Pancreas (tissue), 10 donors: ENCODE measurements around the gene LEP. TPM values are rescaled to one million over a fixed set of nuclear protein-coding genes. Genes with fewer than 3 reads are reported as not detected.

Experiments
- ATAC-seq, 4 donors: fragments of 200-7000 bp; cut with Tn5 transposase; one replicate each; pipeline versions ENCODE4 v1.8.0 to v1.9.1; 2020; ENCODE audit warnings: mild to moderate bottlenecking in 4 of 4, moderate library complexity in 4 of 4
- DNase-seq, 6 donors: peaks; one replicate each; pipeline ENCODE4 v3.0.0-alpha.2; 2020
- FAIRE-seq: peaks from 2 replicates; lab custom pipeline; 2012; peaks lifted over from hg19 to GRCh38; lab: Jason Lieb, UNC
- H3K27ac ChIP-seq, 4 donors: fragments of 200-600 bp; sonication (generic); 1 replicate in 3 of 4; 2 replicates in 1 of 4; pipeline versions ENCODE4 v1.5.0 to v1.8.0; 2020
- H3K27me3 ChIP-seq, 4 donors: fragments of 200-600 bp; one replicate each; pipeline ENCODE4 v1.8.0; 2021
- H3K36me3 ChIP-seq, 3 donors: fragments of 200-600 bp; sonication (generic) in 1 of 3; one replicate each; pipeline versions ENCODE4 v1.5.0 to v1.8.0; 2020 to 2021
- H3K4me1 ChIP-seq, 3 donors: fragments of 200-600 bp; one replicate each; pipeline ENCODE4 v1.8.0; 2021
- H3K4me3 ChIP-seq, 4 donors: fragments of 200-600 bp; sonication (generic) in 2 of 4; one replicate each; pipeline versions ENCODE4 v1.5.0 to v1.8.0; 2020 to 2021
- H3K9me3 ChIP-seq, 4 donors: fragments of 200-600 bp; one replicate each; pipeline ENCODE4 v1.8.0; 2021
- WGBS, 2 donors: extraction: QIAGEN DNeasy Blood & Tissue Kit; methylation state at CpG; one replicate each; pipeline ENCODE4 v1.1.7; 2013; 5-methylcytosine and 5-hydroxymethylcytosine counted together
- intact Hi-C, 3 donors: fragments of 100-400 bp; cut with DNase I; formaldehyde crosslinking; loops; one replicate each; pipeline versions ENCODE4 v1.11.1 to v1.14.2; 2022
- polyA plus RNA-seq, 2 donors: library from polyadenylated mRNA; stranded (reverse); fragments of 200-250 nt; gene quantifications; one replicate each; pipeline ENCODE4 v1.2.3, GENCODE V29; 2013
- total RNA-seq, 6 donors: library from RNA; stranded (reverse); fragmentation: NEBNext Ultra II Directional in 4 of 6; extraction: Animal tissue kit (Norgen Biotek cat#: 25700) in 4 of 6; gene quantifications; one replicate each; pipeline versions ENCODE4 v1.2.1 to v1.2.4, GENCODE V29; 2021 to 2023
- TF ChIP-seq, protein P1 (sequence below), 4 donors: fragments of 200-600 bp; sonication (generic) in 3 of 4; IDR thresholded peaks; one replicate each; pipeline versions ENCODE4 v1.5.0 to v1.8.0; 2021; ENCODE audit warnings: antibody characterized with exemption in 4 of 4
- donor health status: healthy with polysubstance abuse.
- donor health status: DM: no; HTN: no; CAD: no; lungs with moderate emphysema.
- donor health status: DM: no; HTN: no; CAD: no.
- donor health status: control.
- donor health status: control.
- donor health status: Bipolar disorder and iron deficiency.
- donor health status: DM: yes; HTN: yes; CAD: no.
- donor health status: DM: no; HTN: no; CAD: no.
- donor health status: DM: no; HTN: no; CAD: no.
- donor health status: DM: yes; HTN: yes; CAD: no.

LEP gene
- total and polyA plus RNA-seq, 8 donors, result 0.05 to 5.2 (median 0.14) TPM; not detected in 1

GRCh38 chr7:128205068-128205467 lies 36.0 kb upstream of the LEP start:
- FAIRE-seq (no peak), ATAC-seq (no peak), DNase-seq (no peak)
- no peaks in the 10 kb centered on the region for H3K27me3 ChIP-seq
- WGBS, 2 donors, result 93% methylated on average over 4 of the region's 4 CpGs
- no peak overlapping the region for H3K27ac ChIP-seq
- no peaks in the 10 kb centered on the region for H3K9me3 ChIP-seq
- H3K4me3 ChIP-seq, result no peak overlapping the region
- H3K4me1 ChIP-seq, result peaks cover 0 to 11% (median 5%) of the 10 kb centered on the region in 3 donors
- intact Hi-C loops, result loop anchor here in 1 of 3 donors (5.0 kb wide), 1 partner anchor 498 kb away; no protein-coding TSS in a partner anchor
- H3K36me3 ChIP-seq, result no peaks in the 10 kb centered on the region
- TF ChIP-seq, protein P1, sequence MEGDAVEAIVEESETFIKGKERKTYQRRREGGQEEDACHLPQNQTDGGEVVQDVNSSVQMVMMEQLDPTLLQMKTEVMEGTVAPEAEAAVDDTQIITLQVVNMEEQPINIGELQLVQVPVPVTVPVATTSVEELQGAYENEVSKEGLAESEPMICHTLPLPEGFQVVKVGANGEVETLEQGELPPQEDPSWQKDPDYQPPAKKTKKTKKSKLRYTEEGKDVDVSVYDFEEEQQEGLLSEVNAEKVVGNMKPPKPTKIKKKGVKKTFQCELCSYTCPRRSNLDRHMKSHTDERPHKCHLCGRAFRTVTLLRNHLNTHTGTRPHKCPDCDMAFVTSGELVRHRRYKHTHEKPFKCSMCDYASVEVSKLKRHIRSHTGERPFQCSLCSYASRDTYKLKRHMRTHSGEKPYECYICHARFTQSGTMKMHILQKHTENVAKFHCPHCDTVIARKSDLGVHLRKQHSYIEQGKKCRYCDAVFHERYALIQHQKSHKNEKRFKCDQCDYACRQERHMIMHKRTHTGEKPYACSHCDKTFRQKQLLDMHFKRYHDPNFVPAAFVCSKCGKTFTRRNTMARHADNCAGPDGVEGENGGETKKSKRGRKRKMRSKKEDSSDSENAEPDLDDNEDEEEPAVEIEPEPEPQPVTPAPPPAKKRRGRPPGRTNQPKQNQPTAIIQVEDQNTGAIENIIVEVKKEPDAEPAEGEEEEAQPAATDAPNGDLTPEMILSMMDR (IDR thresholded peaks at IDR 0.05), result no peak

GRCh38 chr7:128206017-128206746 lies 34.9 kb upstream of the LEP start:
- FAIRE-seq, result no peak
- Histone ChIP-seq H3K4me3 (no peak overlapping the region), H3K27ac (no peak overlapping the region), H3K36me3 (no peaks in the 10 kb centered on the region), H3K9me3 (no peaks in the 10 kb centered on the region), H3K27me3 (no peaks in the 10 kb centered on the region), H3K4me1 (peaks cover 0 to 9% (median 5%) of the 10 kb centered on the region in 3 donors)
- TF ChIP-seq, protein P1 (IDR thresholded peaks at IDR 0.05), result no peak
- WGBS, 2 donors, result 87 to 90% methylated on average over 16 of the region's 16 CpGs
- intact Hi-C loops, result loop anchor here in 1 of 3 donors (5.0 kb wide), 1 partner anchor 499 kb away; no protein-coding TSS in a partner anchor
- peak in 1 of 6 donors; percentile 43 for DNase-seq
- ATAC-seq, result no peak

- ATAC-seq (no peak), FAIRE-seq (no peak), DNase-seq (peak in 1 of 6 donors; percentile 31)
- TF ChIP-seq, protein P1 (IDR thresholded peaks at IDR 0.05), result no peak
- peaks cover 0 to 6% (median 5%) of the 10 kb centered on the region in 3 donors for H3K4me1 ChIP-seq
- H3K27me3 ChIP-seq, result no peaks in the 10 kb centered on the region
- 67 to 72% methylated on average over 9 of the region's 9 CpGs for WGBS, 2 donors
- no peak overlapping the region for H3K4me3 ChIP-seq
- H3K9me3 ChIP-seq, result no peaks in the 10 kb centered on the region
- H3K27ac ChIP-seq, result no peak overlapping the region
- intact Hi-C loops, result loop anchor here in 1 of 3 donors (5.0 kb wide), 1 partner anchor 500 kb away; no protein-coding TSS in a partner anchor
- no peaks in the 10 kb centered on the region for H3K36me3 ChIP-seq
These were observed 34.2 kb upstream of the LEP start for GRCh38 chr7:128206747-128207500.

DNA sequence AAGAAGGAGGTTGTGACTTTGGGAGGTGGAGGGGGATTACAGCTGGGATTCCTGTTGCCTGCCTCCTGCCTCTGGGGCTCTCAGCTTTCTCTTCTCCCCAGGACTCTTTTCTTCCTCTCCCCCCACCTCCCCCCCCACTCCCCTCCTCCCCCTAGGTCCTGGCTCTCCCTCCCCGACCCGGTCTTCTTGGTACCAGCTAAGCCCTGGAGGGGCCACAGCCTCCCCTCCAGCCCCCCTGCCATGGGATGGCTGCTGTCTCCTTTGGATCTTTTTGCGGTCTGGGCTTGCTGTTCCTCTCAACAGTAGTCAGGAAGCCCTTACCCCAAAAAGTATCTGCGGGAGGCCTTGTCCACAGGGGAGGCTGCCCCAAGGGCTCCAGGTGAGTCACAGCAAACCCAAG lies 33.5 kb upstream of the LEP start:
- peak in 2 of 6 donors; percentile 20 to 22 for DNase-seq
- intact Hi-C loops, result loop anchor here in 1 of 3 donors (5.0 kb wide), 1 partner anchor 500 kb away; no protein-coding TSS in a partner anchor
- no peak overlapping the region for H3K27ac ChIP-seq
- FAIRE-seq, result no peak
- TF ChIP-seq, protein P1 (IDR thresholded peaks at IDR 0.05), result no peak
- H3K4me3 ChIP-seq, result no peak overlapping the region
- no peaks in the 10 kb centered on the region for H3K36me3 ChIP-seq
- no peaks in the 10 kb centered on the region for H3K9me3 ChIP-seq
- 42 to 59% methylated on average over 4 of the region's 4 CpGs for WGBS, 2 donors
- no peak for ATAC-seq
- H3K4me1 ChIP-seq, result peaks cover 0 to 6% (median 5%) of the 10 kb centered on the region in 3 donors
- H3K27me3 ChIP-seq, result no peaks in the 10 kb centered on the region
